MM.1S (cell line): Measurements from ENCODE around the gene CSF1R.

ENCODE experiments used
- CTCF ChIP-seq: fragments of 300-600 bp; sonication (generic); IDR thresholded peaks from 2 replicates; pipeline ENCODE4 v1.5.1; 2016; ENCODE audit warnings: antibody characterized with exemption, low read length, mixed read lengths
- EZH2phosphoT487 ChIP-seq: fragments of 300-600 bp; sonication (generic); IDR thresholded peaks from 2 replicates; pipeline ENCODE4 v1.6.1; 2018; ENCODE audit warnings: antibody characterized with exemption, low read length

GRCh38 chr5:150112201-150113046 is 26.1 kb upstream of the CSF1R start:
- TF ChIP-seq CTCF = no peak
- TF ChIP-seq EZH2phosphoT487 = no peak
